OCI-LY1 (cell line): ENCODE data around the gene SMPD3.

Experiments used
- H2AFZ ChIP-seq: fragments of 200-600 bp; sonication (generic), shearing (Covaris generic); 2 replicates; pipeline ENCODE4 v1.6.0; 2014; ENCODE audit warnings: antibody characterized with exemption, mild to moderate bottlenecking, low read length
- H3F3A ChIP-seq: fragments of 200-600 bp; sonication (generic), shearing (Covaris generic); 2 replicates; pipeline ENCODE4 v1.6.0; 2014; ENCODE audit warnings: mild to moderate bottlenecking, antibody characterized with exemption, low read length, moderate library complexity; ENCODE audit not compliant: insufficient read depth
- H3K27ac ChIP-seq: fragments of 200-600 bp; sonication (generic); 2 replicates; pipeline ENCODE4 v1.5.1; 2014; ENCODE audit warnings: low read length, mixed run types, mild to moderate bottlenecking, low read depth; ENCODE audit not compliant: poor library complexity, severe bottlenecking
- H3K27me3 ChIP-seq: fragments of 200-600 bp; sonication (generic); 2 replicates; pipeline ENCODE4 v1.6.0; 2014; ENCODE audit warnings: antibody characterized with exemption, mild to moderate bottlenecking, low read length, moderate library complexity; ENCODE audit not compliant: insufficient read depth
- H3K36me3 ChIP-seq: fragments of 200-600 bp; sonication (generic); 2 replicates; pipeline ENCODE4 v1.6.1; 2014; ENCODE audit warnings: mild to moderate bottlenecking, antibody characterized with exemption, low read length, moderate library complexity, mixed read lengths; ENCODE audit not compliant: insufficient read depth
- H3K4me1 ChIP-seq: fragments of 200-600 bp; sonication (generic); 2 replicates; pipeline ENCODE4 v1.5.1; 2014; ENCODE audit warnings: mild to moderate bottlenecking, low read length, moderate library complexity; ENCODE audit not compliant: insufficient read depth, severe bottlenecking
- H3K4me2 ChIP-seq: fragments of 200-600 bp; sonication (generic), shearing (Covaris generic); 2 replicates; pipeline ENCODE4 v1.6.1; 2014; ENCODE audit warnings: low read length
- H3K4me3 ChIP-seq: fragments of 200-600 bp; sonication (generic); 2 replicates; pipeline ENCODE4 v1.5.1; 2014; ENCODE audit warnings: low read length, low read depth, mild to moderate bottlenecking, mixed read lengths; ENCODE audit not compliant: poor library complexity, severe bottlenecking
- H3K79me2 ChIP-seq: fragments of 200-600 bp; shearing (Covaris generic); 2 replicates; pipeline ENCODE4 v1.6.1; 2016; ENCODE audit warnings: mixed run types, low read length, mixed read lengths; ENCODE audit not compliant: insufficient read depth
- H3K9ac ChIP-seq: fragments of 200-600 bp; sonication (generic), shearing (Covaris generic); 2 replicates; pipeline ENCODE4 v1.6.1; 2014; ENCODE audit warnings: mild to moderate bottlenecking, low read length, mixed read lengths
- H3K9me2 ChIP-seq: fragments of 200-600 bp; sonication (generic), shearing (Covaris generic); 2 replicates; pipeline ENCODE4 v1.6.1; 2014; ENCODE audit warnings: low read depth, mild to moderate bottlenecking, low read length, mixed read lengths
- H3K9me3 ChIP-seq: fragments of 200-600 bp; shearing (Covaris generic); 2 replicates; pipeline ENCODE4 v1.6.1; 2014; ENCODE audit warnings: low read length, mixed read lengths
- H4K20me1 ChIP-seq: fragments of 200-600 bp; sonication (generic), shearing (Covaris generic); 2 replicates; pipeline ENCODE4 v1.6.0; 2016; ENCODE audit warnings: mild to moderate bottlenecking, low read length; ENCODE audit not compliant: insufficient read depth
- EZH2 ChIP-seq: fragments of 200-600 bp; sonication (generic), shearing (Covaris generic); IDR thresholded peaks from 2 replicates; pipeline ENCODE4 v1.8.0; 2017; ENCODE audit warnings: borderline replicate concordance, mixed run types, mild to moderate bottlenecking, antibody characterized with exemption, low read length, moderate library complexity, mixed read lengths
- TF ChIP-seq, protein P1 (sequence below): fragments of 200-600 bp; sonication (generic), shearing (Covaris generic); IDR thresholded peaks from 2 replicates; pipeline ENCODE4 v1.5.1; 2017; ENCODE audit warnings: mild to moderate bottlenecking, antibody characterized with exemption, low read length, moderate library complexity, mixed read lengths

Gene SMPD3

DNA sequence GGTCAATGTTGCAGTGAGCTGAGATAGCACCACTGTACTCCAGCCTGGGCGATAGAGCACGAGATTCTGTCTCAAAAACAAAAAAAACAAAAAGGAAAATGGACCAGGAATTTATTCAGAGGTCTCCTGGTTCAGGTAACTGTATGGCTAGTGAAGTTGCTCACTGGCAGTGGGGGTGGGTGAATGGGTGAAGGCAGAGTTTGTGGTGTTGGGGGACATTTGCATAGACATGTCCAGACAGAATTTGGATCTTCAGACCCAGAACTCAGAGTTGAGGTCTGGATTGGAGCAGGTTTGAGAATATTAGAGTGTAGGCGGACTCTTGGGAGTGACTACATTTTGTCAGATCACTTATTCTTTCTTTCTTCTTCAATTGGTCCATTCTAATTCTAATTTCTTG is 55.0 kb downstream of the SMPD3 start:
- no peak overlapping the region for H2AFZ ChIP-seq
- no peaks in the 10 kb centered on the region for H3K9me3 ChIP-seq
- no peak overlapping the region for H3K4me2 ChIP-seq
- no peaks in the 10 kb centered on the region for H3K27me3 ChIP-seq
- no peaks in the 10 kb centered on the region for H3K36me3 ChIP-seq
- no peaks in the 10 kb centered on the region for H3K4me1 ChIP-seq
- no peaks in the 10 kb centered on the region for H3F3A ChIP-seq
- no peaks in the 10 kb centered on the region for H3K9me2 ChIP-seq
- H3K9ac ChIP-seq = no peak overlapping the region
- H3K27ac ChIP-seq = no peak overlapping the region
- H3K79me2 ChIP-seq = no peaks in the 10 kb centered on the region
- no peaks in the 10 kb centered on the region for H4K20me1 ChIP-seq
- no peak for TF ChIP-seq EZH2
- no peak overlapping the region for H3K4me3 ChIP-seq

DNA sequence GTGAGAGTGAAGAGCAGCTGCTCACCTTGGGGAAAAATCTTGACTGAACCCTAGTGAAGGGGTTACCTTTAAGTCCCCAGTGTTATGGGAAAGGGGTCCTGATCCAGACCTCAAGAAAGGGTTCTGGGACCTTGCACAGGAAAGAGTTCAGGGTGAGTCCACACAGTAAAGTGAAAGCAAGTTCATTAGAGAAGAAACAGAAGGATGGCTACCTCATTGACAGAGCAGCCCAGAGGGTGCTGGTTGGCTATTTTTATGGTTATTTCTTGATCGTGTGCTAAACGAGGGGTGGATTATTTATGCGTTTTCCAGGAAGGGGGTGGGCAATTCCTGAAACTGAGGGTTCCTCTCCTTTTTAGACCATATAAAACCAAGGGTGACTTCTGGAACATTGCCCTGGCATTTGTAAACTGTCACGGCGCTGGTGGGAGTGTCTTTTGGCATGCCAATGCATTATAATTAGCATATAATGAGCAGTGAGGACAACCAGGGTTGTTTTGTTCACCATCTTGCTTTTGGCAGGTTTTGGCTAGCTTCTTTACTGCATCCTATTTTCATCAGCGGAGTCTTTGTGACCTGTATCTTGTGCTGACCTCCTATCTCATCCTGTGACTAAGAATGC is 58.4 kb downstream of the SMPD3 start:
- Histone ChIP-seq H3K9me2 (no peaks in the 10 kb centered on the region), H3K79me2 (no peaks in the 10 kb centered on the region), H3K4me2 (no peak overlapping the region), H3F3A (no peaks in the 10 kb centered on the region), H3K27ac (no peak overlapping the region), H4K20me1 (no peaks in the 10 kb centered on the region), H3K36me3 (no peaks in the 10 kb centered on the region), H3K4me3 (no peak overlapping the region), H2AFZ (no peak overlapping the region), H3K27me3 (no peaks in the 10 kb centered on the region), H3K9me3 (no peaks in the 10 kb centered on the region), H3K4me1 (no peaks in the 10 kb centered on the region), H3K9ac (no peak overlapping the region)
- TF ChIP-seq, protein P1, sequence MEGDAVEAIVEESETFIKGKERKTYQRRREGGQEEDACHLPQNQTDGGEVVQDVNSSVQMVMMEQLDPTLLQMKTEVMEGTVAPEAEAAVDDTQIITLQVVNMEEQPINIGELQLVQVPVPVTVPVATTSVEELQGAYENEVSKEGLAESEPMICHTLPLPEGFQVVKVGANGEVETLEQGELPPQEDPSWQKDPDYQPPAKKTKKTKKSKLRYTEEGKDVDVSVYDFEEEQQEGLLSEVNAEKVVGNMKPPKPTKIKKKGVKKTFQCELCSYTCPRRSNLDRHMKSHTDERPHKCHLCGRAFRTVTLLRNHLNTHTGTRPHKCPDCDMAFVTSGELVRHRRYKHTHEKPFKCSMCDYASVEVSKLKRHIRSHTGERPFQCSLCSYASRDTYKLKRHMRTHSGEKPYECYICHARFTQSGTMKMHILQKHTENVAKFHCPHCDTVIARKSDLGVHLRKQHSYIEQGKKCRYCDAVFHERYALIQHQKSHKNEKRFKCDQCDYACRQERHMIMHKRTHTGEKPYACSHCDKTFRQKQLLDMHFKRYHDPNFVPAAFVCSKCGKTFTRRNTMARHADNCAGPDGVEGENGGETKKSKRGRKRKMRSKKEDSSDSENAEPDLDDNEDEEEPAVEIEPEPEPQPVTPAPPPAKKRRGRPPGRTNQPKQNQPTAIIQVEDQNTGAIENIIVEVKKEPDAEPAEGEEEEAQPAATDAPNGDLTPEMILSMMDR = no peak
- no peak for TF ChIP-seq EZH2

DNA sequence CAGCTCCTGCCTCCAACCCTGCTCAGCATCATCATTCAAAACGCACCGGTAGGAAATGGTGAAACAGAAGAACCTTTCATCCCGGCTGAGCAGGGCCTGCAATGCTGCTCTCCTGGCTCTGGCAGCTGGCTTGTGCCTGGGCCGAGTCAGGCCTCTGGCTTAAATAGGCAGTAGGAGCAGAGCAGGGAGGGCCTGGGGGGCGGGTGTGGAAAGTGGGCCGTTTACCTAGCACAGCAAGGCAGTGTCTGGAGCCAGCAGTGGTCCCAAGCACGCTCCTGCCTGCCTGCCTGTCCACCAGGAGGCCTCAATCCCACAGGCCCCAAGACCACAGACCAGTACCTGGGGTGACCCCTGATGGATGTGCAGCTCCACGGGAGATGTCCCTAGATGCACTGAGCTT is 59.3 kb downstream of the SMPD3 start:
- Histone ChIP-seq H3K9me2 (no peaks in the 10 kb centered on the region), H3K36me3 (no peaks in the 10 kb centered on the region), H3F3A (no peaks in the 10 kb centered on the region), H4K20me1 (no peaks in the 10 kb centered on the region), H2AFZ (no peak overlapping the region), H3K79me2 (no peaks in the 10 kb centered on the region), H3K9me3 (no peaks in the 10 kb centered on the region), H3K27ac (no peak overlapping the region), H3K27me3 (no peaks in the 10 kb centered on the region), H3K4me3 (no peak overlapping the region), H3K9ac (no peak overlapping the region), H3K4me2 (no peak overlapping the region), H3K4me1 (no peaks in the 10 kb centered on the region)
- TF ChIP-seq, protein P1 = no peak
- no peak for TF ChIP-seq EZH2

DNA sequence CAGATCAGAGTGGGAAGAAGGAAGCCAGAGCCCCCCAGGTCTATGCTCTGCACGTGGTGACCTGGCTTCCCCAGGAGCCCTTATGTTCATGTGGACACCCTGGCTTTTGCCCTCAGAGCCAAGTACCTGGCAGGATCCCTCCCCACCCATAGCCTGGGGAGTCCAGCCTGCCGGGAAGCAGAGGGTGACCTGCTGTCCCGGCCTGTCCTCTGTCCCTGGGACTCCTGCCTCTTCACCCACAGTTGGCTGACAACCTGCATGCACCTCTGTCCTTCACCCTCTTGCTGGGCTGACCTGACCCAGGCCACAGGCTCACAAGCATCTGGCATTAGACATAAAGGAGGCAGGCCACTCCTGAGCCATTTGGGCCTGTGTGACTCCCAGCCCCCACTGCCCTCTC is 60.2 kb downstream of the SMPD3 start:
- TF ChIP-seq, protein P1 = no peak
- no peak for TF ChIP-seq EZH2
- H3K36me3 ChIP-seq = no peaks in the 10 kb centered on the region
- no peaks in the 10 kb centered on the region for H3K4me1 ChIP-seq
- no peaks in the 10 kb centered on the region for H3F3A ChIP-seq
- no peaks in the 10 kb centered on the region for H3K9me3 ChIP-seq
- H3K9me2 ChIP-seq = no peaks in the 10 kb centered on the region
- no peaks in the 10 kb centered on the region for H3K79me2 ChIP-seq
- no peak overlapping the region for H3K4me2 ChIP-seq
- no peak overlapping the region for H3K9ac ChIP-seq
- no peak overlapping the region for H3K27ac ChIP-seq
- no peaks in the 10 kb centered on the region for H4K20me1 ChIP-seq
- H3K27me3 ChIP-seq = no peaks in the 10 kb centered on the region
- H3K4me3 ChIP-seq = no peak overlapping the region
- no peak overlapping the region for H2AFZ ChIP-seq
